Pons (tissue), 1 donor: Measurements from ENCODE around the gene TP53RK.

Experiments used
- DNase-seq: peaks from one replicate; pipeline ENCODE4 v3.0.0-alpha.2; 2016; ENCODE audit warnings: low spot score

The TP53RK gene

GRCh38 chr20:46638134-46638897, 50.9 kb downstream of the TP53RK start:
- DNase-seq = peak; percentile 78

- DNase-seq = no peak
Measured at GRCh38 chr20:46637427-46638133, 51.7 kb downstream of the TP53RK start.

GRCh38 chr20:46637020-46637419, 52.2 kb downstream of the TP53RK start:
- peak; percentile 54 for DNase-seq

GRCh38 chr20:46636514-46636913, 52.7 kb downstream of the TP53RK start:
- no peak for DNase-seq

- DNase-seq = no peak
Measured at GRCh38 chr20:46635514-46636136, 53.6 kb downstream of the TP53RK start.

GRCh38 chr20:46634528-46634927, 54.7 kb downstream of the TP53RK start:
- DNase-seq = no peak
